Measurements from ENCODE around the gene SAMD4A. TPM values are rescaled to one million over a fixed set of nuclear protein-coding genes. Genes with fewer than 3 reads are reported as not detected.

Gene SAMD4A
- total RNA-seq, 4 donors from 2014 or later, result 39.8 to 53.3 (median 48.0) TPM

- Histone ChIP-seq H3K27ac (no peak overlapping the region), H3K9me3 (no peaks in the 10 kb centered on the region), H3K27me3 (no peaks in the 10 kb centered on the region), H3K36me3 (peaks cover 0 to 78% (median 0%) of the 10 kb centered on the region in 3 donors), H3K4me3 (no peak overlapping the region), H3K4me1 (peaks cover 0 to 30% (median 9%) of the 10 kb centered on the region in 4 donors)
- no peak for DNase-seq (ENCODE audit: low spot score in 2 of 2)
- TF ChIP-seq POLR2A (IDR thresholded peaks at IDR 0.05) (no peak), CTCF (IDR thresholded peaks at IDR 0.05) (no peak), EP300 (IDR thresholded peaks at IDR 0.05) (no peak)
- 85 to 89% methylated on average over 9 of the region's 9 CpGs for WGBS, 2 donors
Measured at GRCh38 chr14:54778618-54779345, 211.9 kb downstream of the SAMD4A start.

- no peak overlapping the region for H3K27ac ChIP-seq
- H3K9me3 ChIP-seq, result no peaks in the 10 kb centered on the region
- no peak for TF ChIP-seq CTCF (IDR thresholded peaks at IDR 0.05)
- TF ChIP-seq EP300 (IDR thresholded peaks at IDR 0.05), result no peak
- TF ChIP-seq POLR2A (IDR thresholded peaks at IDR 0.05), result no peak
- no peak overlapping the region for H3K4me3 ChIP-seq
- 85 to 91% methylated on average over 6 of the region's 6 CpGs for WGBS, 2 donors
- H3K4me1 ChIP-seq, result peaks cover 0 to 15% (median 3%) of the 10 kb centered on the region in 4 donors
- H3K27me3 ChIP-seq, result no peaks in the 10 kb centered on the region
- DNase-seq (ENCODE audit: low spot score in 2 of 2), result no peak
- peaks cover 0 to 91% (median 5%) of the 10 kb centered on the region in 3 donors for H3K36me3 ChIP-seq
Measured at GRCh38 chr14:54781080-54781479, 214.2 kb downstream of the SAMD4A start.

- peaks cover 0 to 98% (median 5%) of the 10 kb centered on the region in 3 donors for H3K36me3 ChIP-seq
Measured at GRCh38 chr14:54781961-54782750, 215.2 kb downstream of the SAMD4A start.

GRCh38 chr14:54782751-54783659 is 216.1 kb downstream of the SAMD4A start:
- Histone ChIP-seq H3K36me3 (peaks cover 0 to 98% (median 5%) of the 10 kb centered on the region in 3 donors), H3K9me3 (no peaks in the 10 kb centered on the region)

More at GRCh38 chr14:54781961-54782750, 215.2 kb downstream of the SAMD4A start:
- Histone ChIP-seq H3K27ac (no peak overlapping the region), H3K27me3 (no peaks in the 10 kb centered on the region), H3K4me3 (no peak overlapping the region), H3K9me3 (no peaks in the 10 kb centered on the region), H3K4me1 (peaks cover 0 to 4% (median under 1%) of the 10 kb centered on the region in 4 donors)
- TF ChIP-seq CTCF (IDR thresholded peaks at IDR 0.05), result no peak
- no peak for TF ChIP-seq EP300 (IDR thresholded peaks at IDR 0.05)
- no peak for TF ChIP-seq POLR2A (IDR thresholded peaks at IDR 0.05)
- WGBS, 2 donors, result 80 to 87% methylated on average over 21 of the region's 21 CpGs
- no peak for DNase-seq (ENCODE audit: low spot score in 2 of 2)

More at GRCh38 chr14:54782751-54783659, 216.1 kb downstream of the SAMD4A start:
- DNase-seq (ENCODE audit: low spot score in 2 of 2), result no peak
- Histone ChIP-seq H3K4me1 (no peaks in the 10 kb centered on the region), H3K27ac (peak overlapping the region in 2 of 4 donors; percentile 31 to 41), H3K27me3 (no peaks in the 10 kb centered on the region), H3K4me3 (no peak overlapping the region)
- WGBS, 2 donors, result 79 to 84% methylated on average over 14 of the region's 14 CpGs
- TF ChIP-seq CTCF (IDR thresholded peaks at IDR 0.05) (peak in 1 of 5 experiments; percentile 23), POLR2A (IDR thresholded peaks at IDR 0.05) (no peak)

Measured in tibial nerve (tissue), 4 donors.